Effector memory CD4-positive, alpha-beta T cell (primary cell): ENCODE data around the gene PMEPA1.

Experiments used
- DNase-seq, 3 donors: peaks; one replicate each; pipeline ENCODE4 v3.0.0-alpha.2; 2020
- H3K27ac ChIP-seq: 2 replicates; pipeline ENCODE4 v1.7.0; 2013; ENCODE audit warnings: mild to moderate bottlenecking, low read length, moderate library complexity; ENCODE audit not compliant: insufficient read depth, poor library complexity, severe bottlenecking
- H3K27me3 ChIP-seq: replicated peaks from 2 replicates; pipeline ENCODE4 v1.7.0; 2013; ENCODE audit warnings: mild to moderate bottlenecking, low read length; ENCODE audit not compliant: insufficient read depth, control insufficient read depth, poor library complexity, severe bottlenecking
- H3K36me3 ChIP-seq: 2 replicates; pipeline ENCODE4 v1.7.0; 2013; ENCODE audit warnings: mild to moderate bottlenecking, low read length, moderate library complexity; ENCODE audit not compliant: control insufficient read depth, insufficient read depth
- H3K4me1 ChIP-seq: 2 replicates; pipeline ENCODE4 v1.7.0; 2013; ENCODE audit warnings: low read length, mild to moderate bottlenecking; ENCODE audit not compliant: control insufficient read depth, insufficient read depth, poor library complexity, severe bottlenecking
- H3K4me3 ChIP-seq: 2 replicates; pipeline ENCODE4 v1.7.0; 2013; ENCODE audit warnings: low read length, low read depth, mild to moderate bottlenecking; ENCODE audit not compliant: insufficient read depth, poor library complexity, severe bottlenecking
- H3K9me3 ChIP-seq: 2 replicates; pipeline ENCODE4 v1.7.0; 2013; ENCODE audit warnings: mild to moderate bottlenecking, low read length, moderate library complexity; ENCODE audit not compliant: control insufficient read depth

Gene PMEPA1

DNA sequence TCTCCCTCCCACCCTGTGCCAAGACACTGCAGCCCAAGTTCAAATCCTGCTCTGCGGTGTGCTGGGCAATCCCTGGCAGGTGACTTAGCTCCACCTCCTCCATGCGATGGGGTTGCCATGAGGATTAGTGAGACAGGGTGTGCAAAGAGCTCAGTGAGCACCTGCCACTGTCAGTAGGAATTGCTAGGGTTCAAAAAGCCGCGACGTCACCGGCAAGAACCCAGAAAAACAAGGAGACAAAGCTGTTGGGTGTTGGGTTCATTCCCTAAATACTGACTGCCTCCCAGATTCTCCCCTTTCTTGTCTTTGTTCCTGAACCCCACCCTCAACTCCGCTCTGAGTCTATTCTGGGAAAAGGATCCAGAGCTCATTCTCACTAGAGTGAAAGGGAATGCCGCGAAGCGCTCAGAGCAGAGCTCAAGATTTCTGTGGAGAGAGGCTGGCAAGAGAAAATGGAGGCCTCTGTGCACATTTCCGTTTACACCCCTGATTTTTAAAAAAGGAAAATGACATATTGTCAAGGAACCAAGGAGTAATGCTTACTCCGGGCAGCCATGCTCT is 13.3 kb downstream of the PMEPA1 start:
- no peaks in the 10 kb centered on the region for H3K27me3 ChIP-seq
- H3K9me3 ChIP-seq, result no peaks in the 10 kb centered on the region
- no peak overlapping the region for H3K4me3 ChIP-seq
- H3K4me1 ChIP-seq, result no peaks in the 10 kb centered on the region
- no peaks in the 10 kb centered on the region for H3K36me3 ChIP-seq
- no peak for DNase-seq
- no peak overlapping the region for H3K27ac ChIP-seq

DNA sequence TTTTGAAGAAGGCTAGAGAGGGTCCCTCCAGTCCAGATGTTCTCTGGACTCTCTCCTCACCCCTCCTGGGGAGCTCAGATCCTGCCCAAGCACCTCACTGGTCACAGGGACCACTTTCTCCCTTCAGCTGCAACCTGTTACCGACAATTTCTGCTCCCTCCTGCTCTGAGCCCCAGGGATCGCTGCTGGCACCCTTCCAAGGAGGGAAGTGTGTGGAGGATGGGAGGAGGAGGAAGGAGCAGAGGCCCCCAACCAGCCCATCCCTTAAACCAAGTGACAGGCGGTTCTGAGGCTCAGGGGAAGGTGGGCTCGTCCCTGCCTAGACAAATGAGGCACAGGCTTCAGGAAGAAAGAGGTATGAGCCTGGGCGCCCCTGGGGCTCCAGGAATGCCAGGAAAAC is 13.9 kb downstream of the PMEPA1 start:
- Histone ChIP-seq H3K4me3 (no peak overlapping the region), H3K36me3 (no peaks in the 10 kb centered on the region), H3K27ac (no peak overlapping the region), H3K27me3 (no peaks in the 10 kb centered on the region), H3K9me3 (no peaks in the 10 kb centered on the region), H3K4me1 (no peaks in the 10 kb centered on the region)
- DNase-seq, result no peak

DNA sequence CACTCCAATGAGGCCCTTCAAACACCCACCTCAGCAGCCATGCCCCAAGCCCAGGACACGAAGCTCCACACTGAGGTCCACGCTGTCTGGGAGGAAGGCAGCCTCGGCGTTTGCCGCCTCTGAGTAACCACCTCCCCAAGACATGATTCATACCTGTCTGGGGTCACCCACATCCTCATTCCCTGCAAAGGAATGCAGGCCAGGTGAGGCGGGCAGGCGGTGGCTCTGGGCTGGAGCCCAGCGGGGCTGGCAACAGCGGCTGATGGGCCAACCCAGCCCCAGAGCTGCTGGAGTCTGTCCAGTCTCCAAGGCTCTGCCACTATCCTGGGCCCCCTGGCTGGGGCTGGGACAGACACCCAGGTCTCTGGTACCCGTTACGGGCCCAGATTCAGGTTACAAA is 14.8 kb downstream of the PMEPA1 start:
- H3K4me1 ChIP-seq, result no peaks in the 10 kb centered on the region

DNA sequence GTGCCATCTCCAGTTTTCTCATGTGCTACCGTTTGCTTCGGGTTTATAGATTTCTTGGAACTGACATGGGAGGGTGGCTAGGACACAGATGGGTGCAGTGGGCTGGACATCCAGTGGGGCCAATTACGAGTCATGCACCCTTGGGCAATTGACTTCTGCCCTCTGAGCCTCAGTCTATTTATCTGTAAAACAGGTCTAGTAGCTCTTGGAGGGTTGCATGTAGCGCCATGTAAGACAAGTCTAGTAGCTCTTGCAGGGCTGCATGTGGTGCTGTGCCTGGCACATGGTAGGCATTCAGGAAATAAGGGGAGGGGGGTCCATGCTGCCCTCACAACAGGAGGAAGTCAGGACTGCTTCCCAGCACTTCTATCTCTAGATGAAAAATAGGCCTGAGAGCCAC is 15.3 kb downstream of the PMEPA1 start:
- Histone ChIP-seq H3K4me3 (no peak overlapping the region), H3K27me3 (no peaks in the 10 kb centered on the region), H3K9me3 (no peaks in the 10 kb centered on the region), H3K36me3 (no peaks in the 10 kb centered on the region), H3K27ac (no peak overlapping the region), H3K4me1 (no peaks in the 10 kb centered on the region)
- no peak for DNase-seq

More for the DNA sequence above, 14.8 kb downstream of the PMEPA1 start:
- Histone ChIP-seq H3K36me3 (no peaks in the 10 kb centered on the region), H3K27me3 (no peaks in the 10 kb centered on the region), H3K27ac (no peak overlapping the region), H3K4me3 (no peak overlapping the region), H3K9me3 (no peaks in the 10 kb centered on the region)
- no peak for DNase-seq

DNA sequence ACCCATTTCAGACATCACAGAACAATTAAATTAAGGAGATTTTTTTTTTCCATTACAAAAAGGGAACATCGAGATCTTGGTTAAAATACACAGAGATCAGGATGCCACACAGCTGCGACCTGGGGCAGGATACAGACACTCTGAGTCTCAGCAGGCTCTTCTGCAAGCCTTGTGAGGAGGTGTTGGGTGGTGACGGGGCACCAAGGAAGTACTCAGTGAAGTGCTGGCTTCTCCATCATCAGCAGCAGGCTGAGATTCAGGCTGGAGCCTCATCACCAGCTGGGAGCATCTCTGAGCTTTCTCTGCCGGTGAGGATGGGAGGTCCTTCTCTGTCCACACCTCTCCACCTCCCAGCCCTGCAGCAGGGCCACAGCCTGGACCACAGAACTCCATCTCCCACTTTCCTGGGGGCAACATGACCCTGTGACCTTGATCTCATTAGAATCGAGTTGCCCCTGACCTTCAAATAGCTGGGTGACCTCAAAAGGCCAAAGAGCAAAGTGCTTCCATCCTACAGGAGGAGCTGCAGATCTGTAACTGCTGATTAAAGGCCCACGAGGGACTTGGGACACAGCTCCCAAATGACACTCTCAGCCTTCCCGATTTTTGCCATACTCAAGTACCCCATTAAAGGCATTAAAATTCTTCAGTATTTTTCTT is 16.0 kb downstream of the PMEPA1 start:
- Histone ChIP-seq H3K27me3 (no peaks in the 10 kb centered on the region), H3K4me1 (no peaks in the 10 kb centered on the region), H3K4me3 (no peak overlapping the region), H3K27ac (no peak overlapping the region), H3K36me3 (no peaks in the 10 kb centered on the region), H3K9me3 (no peaks in the 10 kb centered on the region)
- DNase-seq, result no peak

DNA sequence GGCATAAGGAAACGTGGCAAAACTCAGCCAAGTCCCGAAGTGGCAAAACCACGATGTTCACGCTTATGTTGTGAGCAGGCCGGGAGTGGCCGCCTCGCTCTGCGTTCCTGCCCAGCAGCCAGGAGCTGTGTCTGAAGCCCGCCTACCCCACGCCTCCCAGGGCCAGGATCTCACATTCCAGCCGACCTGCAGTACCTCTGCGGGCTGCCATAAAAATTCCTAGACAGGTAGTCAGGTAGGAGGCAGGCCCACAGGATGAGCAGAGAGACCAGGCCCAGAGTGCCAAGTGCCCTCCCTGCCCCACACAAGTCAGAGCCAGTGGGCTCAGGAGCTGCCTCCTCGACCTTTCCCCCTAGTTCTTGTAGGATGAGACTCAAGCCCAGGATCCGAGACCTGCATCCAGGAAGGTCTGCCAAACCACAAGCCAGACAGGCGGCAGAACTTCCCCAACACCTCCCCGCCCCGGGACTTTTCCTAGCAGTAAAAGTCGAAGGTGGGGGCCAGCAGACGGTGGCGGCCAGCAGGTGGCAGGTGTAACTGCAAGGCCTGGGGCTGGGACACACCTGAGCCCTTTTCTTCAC is 16.7 kb downstream of the PMEPA1 start:
- DNase-seq, result no peak
- Histone ChIP-seq H3K9me3 (no peaks in the 10 kb centered on the region), H3K36me3 (no peaks in the 10 kb centered on the region), H3K4me3 (no peak overlapping the region), H3K27me3 (no peaks in the 10 kb centered on the region), H3K27ac (no peak overlapping the region), H3K4me1 (no peaks in the 10 kb centered on the region)

DNA sequence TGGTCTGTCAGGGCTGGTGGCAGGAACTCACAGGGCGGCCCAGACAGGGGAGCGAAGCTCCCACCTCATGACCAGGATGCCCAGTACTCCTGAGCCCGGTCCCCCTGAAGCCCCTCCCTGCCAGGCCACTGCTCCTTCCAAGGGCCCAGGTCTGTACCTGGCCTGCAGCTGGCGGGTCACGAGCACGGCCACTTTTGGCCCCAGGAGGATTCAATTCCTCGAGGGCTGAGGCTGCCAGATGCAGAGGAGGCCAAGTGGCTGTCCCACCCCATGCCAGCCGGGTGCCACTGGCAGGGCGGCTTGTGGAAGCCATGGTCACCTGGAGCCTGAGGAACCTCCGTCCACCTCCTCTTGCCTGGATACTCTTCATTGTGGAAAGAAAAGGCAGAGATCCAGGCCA is 17.4 kb downstream of the PMEPA1 start:
- no peaks in the 10 kb centered on the region for H3K36me3 ChIP-seq
- H3K4me1 ChIP-seq, result no peaks in the 10 kb centered on the region
- no peaks in the 10 kb centered on the region for H3K27me3 ChIP-seq
- no peak for DNase-seq
- H3K9me3 ChIP-seq, result no peaks in the 10 kb centered on the region
- H3K4me3 ChIP-seq, result no peak overlapping the region
- no peak overlapping the region for H3K27ac ChIP-seq

DNA sequence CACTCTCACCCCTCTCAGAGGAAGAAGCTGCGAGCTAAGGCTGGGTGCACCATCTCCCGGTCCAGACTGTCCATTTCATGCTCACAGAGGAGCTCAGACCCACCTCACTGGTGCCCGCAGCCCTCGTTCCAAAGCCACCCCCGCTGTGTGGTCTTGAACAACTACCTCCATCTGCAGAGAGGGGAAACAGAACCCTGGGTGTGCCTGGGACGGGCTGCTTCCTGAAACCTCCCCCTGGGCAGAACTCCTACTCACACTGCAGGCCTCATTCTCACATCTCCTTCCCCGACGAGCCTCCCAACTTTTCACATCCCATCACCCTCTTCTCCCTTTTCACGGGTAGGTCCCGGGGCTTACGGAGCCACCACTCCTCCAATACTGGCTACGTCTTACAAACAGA is 18.1 kb downstream of the PMEPA1 start:
- Histone ChIP-seq H3K9me3 (no peaks in the 10 kb centered on the region), H3K27me3 (no peaks in the 10 kb centered on the region), H3K4me3 (no peak overlapping the region), H3K27ac (no peak overlapping the region), H3K4me1 (no peaks in the 10 kb centered on the region), H3K36me3 (no peaks in the 10 kb centered on the region)
- no peak for DNase-seq

DNA sequence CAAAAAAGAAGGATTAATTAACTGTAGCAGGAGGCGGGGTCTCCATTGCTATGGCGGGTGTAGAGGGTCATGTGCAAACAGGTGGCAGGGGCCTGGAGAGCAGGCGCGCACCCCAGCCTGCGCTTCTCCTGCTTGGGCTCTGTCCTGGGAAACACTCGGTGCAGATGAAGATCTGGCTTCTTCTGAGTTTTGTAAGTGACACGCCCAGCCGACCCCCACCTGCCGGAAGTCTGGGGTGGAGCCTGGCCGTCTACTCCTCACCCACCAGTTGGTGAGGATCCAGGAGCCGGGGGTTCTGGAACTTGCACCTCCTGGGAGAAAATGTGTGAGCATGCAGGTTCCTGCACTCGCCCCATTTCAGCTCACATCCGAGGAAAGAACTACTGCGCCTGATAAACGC is 19.3 kb downstream of the PMEPA1 start:
- DNase-seq, result no peak
- Histone ChIP-seq H3K27ac (no peak overlapping the region), H3K4me1 (no peaks in the 10 kb centered on the region)

DNA sequence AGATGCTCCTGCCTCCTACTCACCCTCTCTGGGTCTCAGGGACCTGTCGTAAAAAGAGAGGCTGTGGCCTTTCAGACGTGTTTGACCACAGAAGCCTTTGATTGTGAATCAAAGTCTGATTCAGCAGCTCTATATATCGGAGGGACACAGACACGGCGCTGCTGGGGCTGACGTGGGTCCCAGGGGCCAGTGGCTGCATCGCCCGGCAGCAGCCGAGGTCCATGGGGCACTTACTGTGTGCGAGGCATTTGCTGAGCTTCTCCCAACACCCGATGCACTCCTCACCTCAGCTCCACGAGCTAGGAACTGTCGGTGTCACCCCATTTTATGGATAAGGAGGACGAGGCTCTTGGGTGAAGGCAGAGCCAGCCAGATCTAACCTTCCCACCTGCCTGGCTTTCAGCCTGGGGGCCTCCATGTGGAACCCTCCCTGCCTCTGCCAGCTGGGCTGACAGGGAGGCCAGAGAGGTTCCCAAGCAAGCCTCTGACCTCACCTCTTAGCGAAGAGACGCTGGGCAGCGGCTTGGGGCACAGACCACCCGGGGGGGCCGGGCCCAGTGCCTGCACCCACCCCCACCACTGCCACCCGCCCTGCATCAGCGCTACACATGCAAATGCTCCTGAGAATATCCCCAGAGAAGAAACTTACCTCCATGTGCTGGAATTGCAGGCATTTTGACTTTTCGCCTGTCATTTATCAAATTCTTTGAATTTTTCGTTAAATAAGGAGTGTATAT is 19.9 kb downstream of the PMEPA1 start:
- Histone ChIP-seq H3K9me3 (no peaks in the 10 kb centered on the region), H3K36me3 (no peaks in the 10 kb centered on the region), H3K4me3 (no peak overlapping the region), H3K27ac (no peak overlapping the region), H3K27me3 (no peaks in the 10 kb centered on the region), H3K4me1 (no peaks in the 10 kb centered on the region)
- DNase-seq, result no peak

More for the DNA sequence above, 19.3 kb downstream of the PMEPA1 start:
- Histone ChIP-seq H3K27me3 (no peaks in the 10 kb centered on the region), H3K4me3 (no peak overlapping the region), H3K9me3 (no peaks in the 10 kb centered on the region), H3K36me3 (no peaks in the 10 kb centered on the region)
